HG03097 (cell line): ENCODE data around the gene CARD19.

Experiments
- ATAC-seq: cut with Tn5 transposase; IDR thresholded peaks from one replicate; pipeline ENCODE4 v1.9.1; 2021; ENCODE audit not compliant: unreplicated experiment, low FRiP score

The CARD19 gene

DNA sequence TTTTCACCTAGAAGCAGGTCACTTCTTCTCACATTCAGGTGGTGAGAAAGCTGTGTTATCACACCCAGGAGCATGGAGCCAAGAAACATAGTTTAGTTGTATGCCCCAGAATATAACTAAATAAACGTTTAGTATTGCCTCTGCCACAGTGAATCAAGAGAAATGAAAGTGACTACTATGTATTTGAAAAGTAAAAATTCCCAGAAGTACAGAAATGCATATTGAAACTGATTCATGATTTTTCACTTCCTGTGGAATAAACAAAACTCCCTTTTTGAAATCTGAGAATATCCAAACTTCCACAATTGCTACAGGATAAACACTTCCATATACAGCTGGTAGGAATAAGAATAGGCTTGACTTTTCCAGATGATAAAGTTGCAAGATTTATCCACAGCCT is 53.3 kb downstream of the CARD19 start:
- ATAC-seq, result no peak

DNA sequence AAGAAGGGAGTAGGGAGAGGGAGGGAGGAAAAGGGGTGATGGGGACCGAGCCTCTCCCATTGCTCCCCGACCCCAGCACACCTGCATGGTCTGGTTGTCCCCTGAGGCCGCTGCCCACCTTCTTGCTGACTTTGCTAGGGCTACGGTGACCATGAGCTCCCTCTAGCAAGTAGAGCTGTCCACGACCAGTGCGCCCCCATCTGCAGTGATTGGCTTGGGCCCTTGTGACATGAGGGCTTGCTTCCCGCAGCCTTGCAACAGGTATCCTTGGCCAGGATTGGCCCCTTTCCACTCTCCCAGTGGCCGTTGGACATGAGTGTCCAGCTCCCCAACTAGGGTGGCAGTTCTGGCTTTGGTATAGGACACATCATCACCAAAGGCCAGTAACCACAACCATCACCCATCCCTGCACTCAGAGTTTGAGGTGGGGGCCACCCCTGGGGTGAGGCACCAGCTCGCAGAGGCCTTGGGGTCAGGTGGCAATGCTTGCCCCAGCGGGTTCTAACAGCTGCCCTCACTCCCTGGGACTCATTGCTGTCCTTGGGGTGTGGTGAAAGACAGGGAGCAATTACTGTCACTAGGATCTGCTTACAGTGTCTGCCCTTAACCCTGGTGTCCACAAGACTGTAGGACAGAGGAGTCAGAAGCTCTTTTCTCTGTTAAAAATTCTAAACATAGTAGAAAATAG is 55.2 kb downstream of the CARD19 start:
- no peak for ATAC-seq

DNA sequence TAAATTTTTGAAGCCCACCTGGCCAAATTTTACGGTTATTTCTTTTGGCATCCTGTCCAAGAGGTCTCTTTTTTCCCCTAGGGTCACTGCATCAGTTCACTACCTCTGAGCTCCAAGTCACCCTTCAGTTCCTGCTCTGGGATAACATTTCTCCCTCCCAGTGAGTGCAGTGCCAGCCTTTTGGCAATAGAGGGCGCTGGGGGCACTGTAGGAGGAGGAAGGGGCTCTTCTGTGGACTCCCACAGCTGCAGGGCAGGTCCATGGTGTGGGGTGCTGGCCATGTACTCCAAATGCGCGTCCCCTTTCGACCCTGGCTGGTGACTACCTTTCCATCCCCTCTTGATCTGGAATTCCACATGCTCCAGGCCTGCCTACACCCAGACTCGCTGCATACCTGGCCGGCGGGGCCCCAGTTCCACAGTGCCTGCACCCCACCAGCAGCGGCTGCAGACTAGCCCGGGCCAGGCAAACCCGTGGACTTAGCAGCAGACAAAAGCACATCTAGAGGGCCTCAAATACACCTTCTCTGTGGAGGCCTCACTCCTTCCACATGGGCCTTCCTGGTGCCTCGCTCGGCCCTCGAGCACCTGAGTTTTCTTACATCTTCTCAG is 58.4 kb downstream of the CARD19 start:
- no peak for ATAC-seq

DNA sequence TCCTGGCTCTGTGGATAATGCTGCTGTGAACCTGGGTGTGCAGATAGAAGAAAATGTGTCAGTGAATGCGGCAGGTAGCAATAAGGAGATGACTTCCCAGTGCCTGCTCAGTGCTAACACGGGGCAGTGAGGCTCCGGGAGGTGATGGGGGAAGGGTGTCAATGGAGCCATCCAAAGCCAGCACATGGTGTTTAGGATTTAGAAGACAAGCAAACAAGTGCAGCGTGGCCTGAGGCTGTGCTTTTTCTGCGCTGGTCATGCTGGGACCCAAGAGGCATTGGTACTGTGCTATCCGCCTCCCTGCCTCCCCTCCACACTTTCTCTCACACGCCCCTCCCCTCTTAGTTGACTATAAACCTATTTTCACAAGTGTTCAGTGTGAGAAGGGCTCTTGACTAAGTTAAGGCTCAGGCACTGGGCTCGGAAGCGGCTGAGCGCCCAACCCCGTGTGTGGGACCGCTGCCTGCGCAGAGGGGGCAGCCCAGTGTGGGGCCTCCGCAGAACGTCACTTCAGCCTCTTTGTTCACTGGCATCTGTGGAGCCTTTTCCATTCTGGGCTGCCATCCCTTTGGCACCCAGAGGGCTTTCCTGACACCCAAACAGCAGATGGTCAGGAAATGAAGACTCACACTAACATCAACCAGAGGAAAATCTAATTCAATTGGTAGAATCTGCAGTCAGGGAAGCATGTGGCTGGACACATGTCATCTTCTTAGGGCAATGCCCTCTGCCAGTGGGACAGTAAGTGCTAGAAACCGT is 59.9 kb downstream of the CARD19 start:
- ATAC-seq, result no peak

DNA sequence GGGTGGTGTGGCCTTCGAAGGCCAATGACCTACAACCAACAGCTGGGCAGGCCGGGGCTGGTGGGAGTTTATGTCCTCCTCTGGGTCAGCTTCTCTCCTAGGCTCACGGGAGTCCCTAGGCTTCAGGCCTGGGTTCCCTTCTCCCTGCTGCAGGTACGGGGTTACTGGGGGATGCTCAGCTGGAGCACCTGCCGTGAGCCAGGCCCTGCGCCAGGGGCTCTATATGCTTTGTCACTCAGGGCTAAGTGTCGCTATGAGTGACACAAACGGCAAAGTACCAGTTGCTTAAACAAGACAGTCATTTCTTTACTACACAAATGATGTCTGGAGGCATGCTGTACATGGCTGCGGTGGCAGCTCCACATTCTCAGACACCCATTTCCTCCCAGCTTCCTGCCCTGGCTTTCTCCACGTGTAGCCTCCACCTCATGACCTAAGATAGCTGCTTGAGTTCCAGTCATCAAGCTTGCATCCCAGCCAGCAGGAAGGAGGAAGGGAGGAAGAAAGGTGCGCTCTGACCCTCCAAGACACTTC is 60.5 kb downstream of the CARD19 start:
- ATAC-seq, result no peak

DNA sequence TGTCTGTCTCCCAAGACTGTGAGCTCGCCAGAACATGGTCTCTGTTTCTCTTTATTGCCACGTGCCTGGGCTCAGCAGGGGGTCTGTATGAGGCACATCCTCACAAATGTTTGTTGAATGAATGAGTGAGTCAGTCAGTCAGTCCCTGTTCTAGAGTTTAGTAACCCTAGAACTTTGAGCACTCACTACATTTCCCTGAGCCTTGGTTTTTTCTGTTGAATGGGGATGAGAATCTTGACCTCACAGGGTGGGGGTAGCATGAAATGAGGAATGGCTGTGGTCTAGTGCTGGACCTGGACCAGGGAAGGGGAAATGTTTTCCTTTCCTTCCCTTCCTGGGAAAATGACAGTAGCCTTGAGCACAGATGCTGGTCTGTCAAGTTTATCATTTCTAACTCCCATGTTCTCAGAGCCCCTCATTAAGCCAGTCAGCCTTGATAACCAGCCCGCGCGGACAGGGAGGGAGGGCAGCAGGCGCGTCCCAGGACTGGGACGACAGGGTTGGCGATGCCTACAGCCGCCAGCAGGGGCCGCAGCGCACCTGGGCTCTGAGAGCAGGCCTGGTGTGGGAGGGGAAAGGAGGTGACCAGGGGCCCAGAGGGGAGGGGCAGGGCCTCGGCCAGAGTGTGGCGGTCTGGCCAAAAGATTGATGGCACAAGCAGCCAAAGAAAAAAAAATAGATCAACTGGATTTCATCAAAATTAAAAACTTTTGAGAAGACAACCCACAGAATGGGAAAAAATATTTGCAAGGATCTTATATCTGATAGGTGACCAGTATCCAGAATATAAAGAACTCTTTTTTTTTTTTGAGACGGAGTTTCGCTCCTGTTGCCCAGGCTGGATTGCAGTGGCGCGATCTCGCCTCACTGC is 63.8 kb downstream of the CARD19 start:
- ATAC-seq, result peak; percentile 59

DNA sequence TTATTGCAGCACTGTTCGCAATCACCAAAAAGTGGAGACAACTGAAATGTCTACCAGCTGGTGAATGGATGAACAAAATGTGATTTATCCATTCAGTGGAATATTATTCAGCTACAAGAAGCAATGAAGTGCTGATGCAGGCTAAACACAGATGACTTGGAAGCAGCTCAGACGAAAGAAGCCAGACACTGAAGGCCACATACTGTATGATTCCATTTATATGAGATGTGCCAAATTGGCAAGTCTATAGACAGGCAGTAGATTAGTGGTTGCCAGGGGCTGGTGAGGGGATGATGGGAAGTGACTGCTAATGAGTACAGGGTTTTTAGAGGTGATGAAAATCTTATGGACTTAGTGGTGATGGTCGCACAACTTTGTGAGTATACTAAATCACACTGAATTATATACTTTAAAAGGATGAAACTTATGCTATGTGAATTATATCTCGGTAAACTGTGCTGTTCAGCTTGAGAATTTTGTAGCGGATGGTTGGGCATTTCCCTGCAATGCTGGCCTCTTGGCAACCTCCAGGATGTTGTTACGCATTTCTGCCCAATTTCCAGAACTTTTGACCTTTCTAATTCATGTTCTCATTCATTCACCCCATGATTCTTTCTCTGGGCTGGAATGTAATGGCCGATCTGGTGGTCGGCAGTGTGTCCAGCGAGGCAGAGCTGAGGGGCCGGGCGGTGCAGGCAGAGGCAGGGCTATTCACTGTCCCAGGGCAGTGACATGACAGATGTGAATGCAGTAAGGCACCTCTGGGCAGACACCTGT is 66.0 kb downstream of the CARD19 start:
- ATAC-seq, result no peak
